Fibroblast of the conjunctiva (primary cell): Measurements from ENCODE around the gene MRFAP1L1.
A peak's percentile ranks its signal among the peaks of the same experiment; 100 is the strongest.
"Not testable (repeated sequence)": the region's sequence is repeated elsewhere in the genome, so short reads cannot be mapped to it uniquely, and the experiment has no call there.

Experiments used
- DNase-seq: peaks from one replicate; pipeline ENCODE4 v3.0.0-alpha.2; 2010; ENCODE audit warnings: low read depth

Gene MRFAP1L1

GRCh38 chr4:6688879-6689505 lies 20.7 kb downstream of the MRFAP1L1 start:
- peak; percentile 73 for DNase-seq

- no peak for DNase-seq
Observed at GRCh38 chr4:6687947-6688878, 21.5 kb downstream of the MRFAP1L1 start.

GRCh38 chr4:6686104-6686787 lies 23.4 kb downstream of the MRFAP1L1 start:
- DNase-seq, result no peak

GRCh38 chr4:6684656-6685055 lies 25.0 kb downstream of the MRFAP1L1 start:
- DNase-seq, result no peak

GRCh38 chr4:6682862-6683590 lies 26.6 kb downstream of the MRFAP1L1 start:
- DNase-seq, result no peak

- DNase-seq, result no peak
Observed at GRCh38 chr4:6681191-6681590, 28.5 kb downstream of the MRFAP1L1 start.

- DNase-seq, result no peak
Observed at GRCh38 chr4:6680372-6681034, 29.2 kb downstream of the MRFAP1L1 start.

- no peak for DNase-seq
Observed at GRCh38 chr4:6676722-6677558, 32.7 kb downstream of the MRFAP1L1 start.

- no peak for DNase-seq
Observed at GRCh38 chr4:6674500-6675149, 35.0 kb downstream of the MRFAP1L1 start.

- peak; percentile 93 for DNase-seq
Observed at GRCh38 chr4:6673660-6674499, 35.8 kb downstream of the MRFAP1L1 start.

GRCh38 chr4:6673191-6673659 lies 36.4 kb downstream of the MRFAP1L1 start:
- not testable (repeated sequence) for DNase-seq

GRCh38 chr4:6672541-6673190 lies 37.0 kb downstream of the MRFAP1L1 start:
- DNase-seq, result not testable (repeated sequence)

- DNase-seq, result no peak
Observed at GRCh38 chr4:6672131-6672530, 37.5 kb downstream of the MRFAP1L1 start.

GRCh38 chr4:6671648-6672047 lies 38.0 kb downstream of the MRFAP1L1 start:
- DNase-seq, result no peak

GRCh38 chr4:6668391-6668790 lies 41.3 kb downstream of the MRFAP1L1 start:
- no peak for DNase-seq

- no peak for DNase-seq
Observed at GRCh38 chr4:6665320-6665654, 44.4 kb downstream of the MRFAP1L1 start.

- no peak for DNase-seq
Observed at GRCh38 chr4:6663596-6664393, 45.9 kb downstream of the MRFAP1L1 start.

- DNase-seq, result no peak
Observed at GRCh38 chr4:6662591-6662990, 47.1 kb downstream of the MRFAP1L1 start.
